CD14-positive monocyte (primary cell): ENCODE measurements around the gene SELENOI. TPM values are rescaled to one million over a fixed set of nuclear protein-coding genes. Genes with fewer than 3 reads are reported as not detected.

Experiments
- DNase-seq, 3 donors: peaks; one replicate each; pipeline ENCODE4 v3.0.0-alpha.2; 2011 to 2022
- H2AFZ ChIP-seq: 2 replicates; pipeline ENCODE4 v1.6.0; 2012; ENCODE audit warnings: mild to moderate bottlenecking, low read depth, low read length, inconsistent platforms; ENCODE audit not compliant: insufficient read depth, poor library complexity, severe bottlenecking
- H3K27ac ChIP-seq, 2 donors: 1 replicate in 1 of 2; 2 replicates in 1 of 2; pipeline ENCODE4 v1.5.1; 2012 to 2013; ENCODE audit warnings: low read length in 2 of 2, control low read depth in 1 of 2, inconsistent platforms in 1 of 2, low read depth in 1 of 2, mild to moderate bottlenecking in 1 of 2
- H3K27me3 ChIP-seq, 2 donors: one replicate each; pipeline versions ENCODE4 v1.6.0 to v1.6.1; 2011 to 2013; ENCODE audit warnings: low read length in 2 of 2; ENCODE audit not compliant: control insufficient read depth in 2 of 2, insufficient read depth in 2 of 2
- H3K36me3 ChIP-seq, 2 donors: replicated peaks in 1 of 2; 1 replicate in 1 of 2; 2 replicates in 1 of 2; pipeline versions ENCODE4 v1.5.1 to v1.6.1; 2012 to 2013; ENCODE audit warnings: low read length in 2 of 2, control low read depth in 1 of 2, inconsistent platforms in 1 of 2, mild to moderate bottlenecking in 1 of 2; ENCODE audit not compliant: insufficient read depth in 2 of 2, control insufficient read depth in 1 of 2
- H3K4me1 ChIP-seq, 2 donors: 1 replicate in 1 of 2; 2 replicates in 1 of 2; pipeline versions ENCODE4 v1.5.1 to v1.6.1; 2012 to 2013; ENCODE audit warnings: low read length in 2 of 2, control low read depth in 1 of 2, inconsistent platforms in 1 of 2, mild to moderate bottlenecking in 1 of 2, moderate library complexity in 1 of 2; ENCODE audit not compliant: insufficient read depth in 2 of 2, control insufficient read depth in 1 of 2
- H3K4me2 ChIP-seq: replicated peaks from 2 replicates; pipeline ENCODE3; 2012; ENCODE audit warnings: low read length, moderate library complexity, mild to moderate bottlenecking; ENCODE audit not compliant: poor library complexity, severe bottlenecking; ENCODE audit errors: extremely low read depth
- H3K4me3 ChIP-seq, 3 experiments: fragments of 200-600 bp in 1 of 3; sonication (generic) in 1 of 3; replicated peaks in 1 of 3; 1 replicate in 2 of 3; 2 replicates in 1 of 3; pipeline ENCODE4 v1.5.1; 2011 to 2013; ENCODE audit warnings: low read length in 3 of 3, mild to moderate bottlenecking in 3 of 3, control low read depth in 2 of 3, low read depth in 2 of 3, inconsistent platforms in 1 of 3, moderate library complexity in 1 of 3
- H3K79me2 ChIP-seq: 2 replicates; pipeline ENCODE4 v1.6.0; 2012; ENCODE audit warnings: mild to moderate bottlenecking, control low read depth, inconsistent platforms, low read length, moderate library complexity; ENCODE audit not compliant: insufficient read depth
- H3K9ac ChIP-seq: 2 replicates; pipeline ENCODE4 v1.6.0; 2017; ENCODE audit warnings: low read length, mild to moderate bottlenecking; ENCODE audit not compliant: insufficient read depth, poor library complexity, severe bottlenecking
- H3K9me3 ChIP-seq, 2 donors: replicated peaks in 1 of 2; 1 replicate in 1 of 2; 2 replicates in 1 of 2; pipeline versions ENCODE4 v1.5.1 to v1.6.1; 2012 to 2013; ENCODE audit warnings: low read length in 2 of 2, control low read depth in 1 of 2; ENCODE audit not compliant: control insufficient read depth in 1 of 2, insufficient read depth in 1 of 2
- H4K20me1 ChIP-seq: 2 replicates; pipeline ENCODE4 v1.6.0; 2012; ENCODE audit warnings: mild to moderate bottlenecking, low read length, control low read depth, moderate library complexity; ENCODE audit not compliant: insufficient read depth
- H3K27ac Mint-ChIP-seq, 7 donors: one replicate each; pipeline ENCODE4 v1.8.0; 2020; ENCODE audit warnings: mild to moderate bottlenecking in 7 of 7, mixed read lengths in 7 of 7, moderate library complexity in 6 of 7, inconsistent platforms in 2 of 7
- H3K27me3 Mint-ChIP-seq, 3 donors: one replicate each; pipeline ENCODE4 v1.8.0; 2021 to 2022; ENCODE audit warnings: low read depth in 3 of 3, mild to moderate bottlenecking in 3 of 3, mixed read lengths in 3 of 3, moderate library complexity in 3 of 3, inconsistent platforms in 1 of 3
- H3K36me3 Mint-ChIP-seq, 2 donors: one replicate each; pipeline ENCODE4 v1.8.0; 2020; ENCODE audit warnings: mixed read lengths in 2 of 2, inconsistent platforms in 1 of 2, mild to moderate bottlenecking in 1 of 2
- H3K4me1 Mint-ChIP-seq: one replicate; pipeline ENCODE4 v1.8.0; 2020; ENCODE audit warnings: mild to moderate bottlenecking, mixed read lengths
- H3K4me3 Mint-ChIP-seq, 2 donors: one replicate each; pipeline ENCODE4 v1.8.0; 2020; ENCODE audit warnings: mild to moderate bottlenecking in 2 of 2, mixed read lengths in 2 of 2, moderate library complexity in 1 of 2
- H3K9me3 Mint-ChIP-seq, 7 donors: one replicate each; pipeline ENCODE4 v1.8.0; 2020 to 2022; ENCODE audit warnings: mixed read lengths in 7 of 7, mild to moderate bottlenecking in 6 of 7, moderate library complexity in 6 of 7, inconsistent platforms in 2 of 7
- WGBS: methylation state at CpG from one replicate; pipeline ENCODE4 v1.1.5; 2013; ENCODE audit warnings: missing lambda C conversion rate; ENCODE audit not compliant: insufficient coverage; 5-methylcytosine and 5-hydroxymethylcytosine counted together
- intact Hi-C, 2 donors: fragments of 100-400 bp; cut with micrococcal nuclease; formaldehyde crosslinking; loops; one replicate each; pipeline versions ENCODE4 v1.15.0 to v1.15.1; 2023
- polyA plus RNA-seq, 3 donors: library from polyadenylated mRNA; depleted of rRNA in 1 of 3; unstranded in 2 of 3; stranded (reverse) in 1 of 3; fragments of 300-500 nt in 2 of 3; fragments of >200 nt in 1 of 3; fragmentation: Illumina TruSeq in 2 of 3; gene quantifications; 1 replicate in 2 of 3; 2 replicates in 1 of 3; pipeline ENCODE4 v1.2.3, GENCODE V29; 2012 to 2021
- TF ChIP-seq, protein P1 (sequence below): fragments of 200-600 bp; IDR thresholded peaks from one replicate; pipeline ENCODE4 v1.8.0; 2022; ENCODE audit warnings: antibody characterized with exemption, mild to moderate bottlenecking

The SELENOI gene
- polyA plus RNA-seq, 3 donors, result 2.3 to 3.2 (median 2.5) TPM

DNA sequence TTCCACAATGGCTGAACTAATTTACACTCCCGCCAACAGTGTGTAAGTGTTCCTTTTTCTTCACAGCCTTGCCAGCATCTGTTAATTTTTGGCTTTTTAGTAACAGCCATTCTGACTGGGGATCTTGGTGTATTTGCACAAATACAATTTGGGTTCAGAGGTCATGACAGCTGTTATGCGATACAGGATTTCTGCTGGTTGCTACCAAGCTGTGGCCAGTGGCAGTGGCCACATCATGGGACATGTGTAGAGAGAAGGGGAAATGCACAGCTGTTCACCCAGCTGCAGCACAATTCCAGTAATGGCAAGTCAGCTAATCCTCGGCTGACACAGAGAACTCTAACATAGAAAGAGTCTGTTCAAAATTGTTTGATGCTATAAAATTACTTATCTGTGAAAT lies 21.0 kb upstream of the SELENOI start:
- Mint-ChIP-seq H3K27ac (peak overlapping the region in 1 of 7 donors; percentile 46), H3K4me1 (peaks cover 41% of the 10 kb centered on the region), H3K36me3 (no peaks in the 10 kb centered on the region), H3K4me3 (no peak overlapping the region), H3K27me3 (peaks cover 0 to 3% (median 2%) of the 10 kb centered on the region in 3 donors), H3K9me3 (no peaks in the 10 kb centered on the region)
- H3K27me3 ChIP-seq, result no peaks in the 10 kb centered on the region
- TF ChIP-seq, protein P1, sequence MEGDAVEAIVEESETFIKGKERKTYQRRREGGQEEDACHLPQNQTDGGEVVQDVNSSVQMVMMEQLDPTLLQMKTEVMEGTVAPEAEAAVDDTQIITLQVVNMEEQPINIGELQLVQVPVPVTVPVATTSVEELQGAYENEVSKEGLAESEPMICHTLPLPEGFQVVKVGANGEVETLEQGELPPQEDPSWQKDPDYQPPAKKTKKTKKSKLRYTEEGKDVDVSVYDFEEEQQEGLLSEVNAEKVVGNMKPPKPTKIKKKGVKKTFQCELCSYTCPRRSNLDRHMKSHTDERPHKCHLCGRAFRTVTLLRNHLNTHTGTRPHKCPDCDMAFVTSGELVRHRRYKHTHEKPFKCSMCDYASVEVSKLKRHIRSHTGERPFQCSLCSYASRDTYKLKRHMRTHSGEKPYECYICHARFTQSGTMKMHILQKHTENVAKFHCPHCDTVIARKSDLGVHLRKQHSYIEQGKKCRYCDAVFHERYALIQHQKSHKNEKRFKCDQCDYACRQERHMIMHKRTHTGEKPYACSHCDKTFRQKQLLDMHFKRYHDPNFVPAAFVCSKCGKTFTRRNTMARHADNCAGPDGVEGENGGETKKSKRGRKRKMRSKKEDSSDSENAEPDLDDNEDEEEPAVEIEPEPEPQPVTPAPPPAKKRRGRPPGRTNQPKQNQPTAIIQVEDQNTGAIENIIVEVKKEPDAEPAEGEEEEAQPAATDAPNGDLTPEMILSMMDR, result no peak
- no peaks in the 10 kb centered on the region for H4K20me1 ChIP-seq
- DNase-seq, result no peak
- peaks cover 15 to 27% of the 10 kb centered on the region in 2 donors for H3K4me1 ChIP-seq
- H3K36me3 ChIP-seq, result no peaks in the 10 kb centered on the region
- H2AFZ ChIP-seq, result no peak overlapping the region
- H3K9ac ChIP-seq, result no peak overlapping the region
- WGBS, result 0% methylated on average over 1 of the region's 3 CpGs
- intact Hi-C loops, result no loop called here
- H3K79me2 ChIP-seq, result no peaks in the 10 kb centered on the region
- H3K27ac ChIP-seq, result no peak overlapping the region
- H3K9me3 ChIP-seq, result no peaks in the 10 kb centered on the region
- no peak overlapping the region for H3K4me2 ChIP-seq
- H3K4me3 ChIP-seq, result no peak overlapping the region

- TF ChIP-seq, protein P1, result no peak
- H3K9me3 ChIP-seq, result no peaks in the 10 kb centered on the region
- H3K79me2 ChIP-seq, result no peaks in the 10 kb centered on the region
- H3K27ac ChIP-seq, result no peak overlapping the region
- Mint-ChIP-seq H3K4me1 (peaks cover 50% of the 10 kb centered on the region), H3K9me3 (no peaks in the 10 kb centered on the region), H3K36me3 (no peaks in the 10 kb centered on the region), H3K27ac (peak overlapping the region in 1 of 7 donors; percentile 50), H3K4me3 (no peak overlapping the region), H3K27me3 (peaks cover 0 to 3% (median 2%) of the 10 kb centered on the region in 3 donors)
- no CpG with 5 or more reads among the region's 4 CpGs for WGBS
- H3K36me3 ChIP-seq, result no peaks in the 10 kb centered on the region
- no peak overlapping the region for H3K4me3 ChIP-seq
- H4K20me1 ChIP-seq, result no peaks in the 10 kb centered on the region
- H3K9ac ChIP-seq, result no peak overlapping the region
- no peak overlapping the region for H2AFZ ChIP-seq
- no peaks in the 10 kb centered on the region for H3K27me3 ChIP-seq
- peaks cover 22 to 36% of the 10 kb centered on the region in 2 donors for H3K4me1 ChIP-seq
- peak in 1 of 3 donors; percentile 17 for DNase-seq
- H3K4me2 ChIP-seq, result no peak overlapping the region
- intact Hi-C loops, result no loop called here
Measured at GRCh38 chr2:26325851-26326250, 20.1 kb upstream of the SELENOI start.
